B cell (primary cell): ENCODE data around the gene XIRP2. TPM values are rescaled to one million over a fixed set of nuclear protein-coding genes. Genes with fewer than 3 reads are reported as not detected.

ENCODE experiments used
- ATAC-seq: fragments of 200-7000 bp; cut with Tn5 transposase; one replicate; pipeline ENCODE4 v1.10.0; 2021; ENCODE audit warnings: low read depth, mild to moderate bottlenecking, moderate number of reproducible peaks, moderate library complexity
- CTCF ChIA-PET: fragments of 350-600 bp; sonication (Branson Sonifier 250); formaldehyde crosslinking; loops from one replicate; lab custom pipeline; 2021; ENCODE audit warnings: antibody characterized with exemption, inconsistent platforms; lab: Charles Lee
- POLR2A ChIA-PET: fragments of 350-600 bp; sonication (Branson Sonifier 250); formaldehyde crosslinking; loops from one replicate; lab custom pipeline; 2021; ENCODE audit warnings: antibody characterized with exemption; lab: Charles Lee
- DNase-seq: peaks from one replicate; pipeline ENCODE4 v3.0.0; 2013
- H2AFZ ChIP-seq: 2 replicates; pipeline ENCODE4 v1.6.1; 2012; ENCODE audit warnings: mild to moderate bottlenecking, low read depth, low read length; ENCODE audit not compliant: insufficient read depth, poor library complexity, severe bottlenecking
- H3K27ac ChIP-seq, 2 donors: 1 replicate in 1 of 2; 2 replicates in 1 of 2; pipeline ENCODE4 v1.5.1; 2012 to 2013; ENCODE audit warnings: low read length in 2 of 2, mild to moderate bottlenecking in 2 of 2, moderate library complexity in 1 of 2
- H3K27me3 ChIP-seq, 4 experiments: fragments of 200-600 bp in 1 of 4; sonication (generic) in 1 of 4; replicated peaks in 1 of 4; 1 replicate in 2 of 4; 2 replicates in 2 of 4; pipeline versions ENCODE4 v1.6.1 to v1.7.0; 2013 to 2016; ENCODE audit warnings: low read length in 3 of 4, mild to moderate bottlenecking in 2 of 4, mixed read lengths in 1 of 4, moderate library complexity in 1 of 4; ENCODE audit not compliant: insufficient read depth in 4 of 4, control insufficient read depth in 3 of 4; ENCODE audit errors: control extremely low read depth in 1 of 4
- H3K36me3 ChIP-seq, 2 experiments: replicated peaks in 1 of 2; 1 replicate in 1 of 2; 2 replicates in 1 of 2; pipeline versions ENCODE4 v1.6.1 to v1.7.1; 2013; ENCODE audit warnings: low read length in 1 of 2; ENCODE audit not compliant: insufficient read depth in 2 of 2, control insufficient read depth in 1 of 2; ENCODE audit errors: control extremely low read depth in 1 of 2, extremely low read depth in 1 of 2
- H3K4me1 ChIP-seq, 2 donors: fragments of 200-600 bp in 1 of 2; sonication (generic) in 1 of 2; 1 replicate in 1 of 2; 2 replicates in 1 of 2; pipeline versions ENCODE4 v1.5.1 to v1.6.1; 2013 to 2017; ENCODE audit warnings: low read length in 2 of 2; ENCODE audit not compliant: control insufficient read depth in 2 of 2, insufficient read depth in 2 of 2
- H3K4me2 ChIP-seq: replicated peaks from 2 replicates; pipeline ENCODE3; 2012; ENCODE audit warnings: mild to moderate bottlenecking, low read depth, low read length; ENCODE audit not compliant: poor library complexity, severe bottlenecking
- H3K4me3 ChIP-seq, 5 experiments: fragments of 200-600 bp in 1 of 5; sonication (generic) in 1 of 5; 1 replicate in 3 of 5; 2 replicates in 2 of 5; pipeline versions ENCODE4 v1.5.1 to v1.7.0; 2011 to 2016; ENCODE audit warnings: low read length in 4 of 5, mild to moderate bottlenecking in 4 of 5, low read depth in 2 of 5, control low read depth in 1 of 5, moderate library complexity in 1 of 5; ENCODE audit not compliant: insufficient read depth in 1 of 5; ENCODE audit errors: control extremely low read depth in 1 of 5, extremely low read depth in 1 of 5
- H3K79me2 ChIP-seq: fragments of 200-600 bp; sonication (generic); one replicate; pipeline ENCODE4 v1.6.0; 2016; ENCODE audit warnings: low read length; ENCODE audit not compliant: control insufficient read depth, insufficient read depth
- H3K9ac ChIP-seq: fragments of 200-600 bp; sonication (generic); 2 replicates; pipeline ENCODE4 v1.6.1; 2017; ENCODE audit warnings: mild to moderate bottlenecking, low read length, moderate library complexity
- H3K9me3 ChIP-seq, 3 donors: one replicate each; pipeline versions ENCODE4 v1.6.1 to v1.7.1; 2013; ENCODE audit warnings: low read length in 2 of 3; ENCODE audit not compliant: control insufficient read depth in 2 of 3, insufficient read depth in 1 of 3; ENCODE audit errors: control extremely low read depth in 1 of 3
- H4K20me1 ChIP-seq: 2 replicates; pipeline ENCODE4 v1.6.0; 2012; ENCODE audit warnings: mild to moderate bottlenecking, low read length; ENCODE audit not compliant: insufficient read depth, control insufficient read depth, poor library complexity, severe bottlenecking
- H3K27ac Mint-ChIP-seq: one replicate; pipeline ENCODE4 v1.8.0; 2021; ENCODE audit warnings: mixed read lengths
- H3K27me3 Mint-ChIP-seq: one replicate; pipeline ENCODE4 v1.8.0; 2021; ENCODE audit warnings: mixed read lengths
- H3K4me1 Mint-ChIP-seq: one replicate; pipeline ENCODE4 v1.8.0; 2021; ENCODE audit warnings: mixed read lengths
- H3K4me3 Mint-ChIP-seq: one replicate; pipeline ENCODE4 v1.8.0; 2021; ENCODE audit warnings: mixed read lengths
- H3K9me3 Mint-ChIP-seq: one replicate; pipeline ENCODE4 v1.8.0; 2022; ENCODE audit warnings: mixed read lengths; ENCODE audit not compliant: insufficient read depth
- EZH2 ChIP-seq: IDR thresholded peaks from 2 replicates; pipeline ENCODE4 v1.6.1; 2012; ENCODE audit warnings: borderline replicate concordance, low read depth, mild to moderate bottlenecking, moderate library complexity, low read length; ENCODE audit not compliant: insufficient read depth, poor library complexity, severe bottlenecking
- WGBS: methylation state at CpG from one replicate; pipeline ENCODE4 v1.1.5; 2013; ENCODE audit warnings: missing lambda C conversion rate; ENCODE audit not compliant: insufficient coverage; 5-methylcytosine and 5-hydroxymethylcytosine counted together
- intact Hi-C: fragments of 100-400 bp; cut with micrococcal nuclease; formaldehyde crosslinking; loops from one replicate; pipeline ENCODE4 v1.10.0; 2022
- polyA plus RNA-seq: library from polyadenylated mRNA; depleted of rRNA; stranded (reverse); fragments of >200 nt; gene quantifications from 2 replicates; pipeline ENCODE4 v1.2.3, GENCODE V29; 2012
- total RNA-seq, 2 donors: library from RNA; stranded (reverse); fragments of 120-200 nt in 1 of 2; gene quantifications; 1 replicate in 1 of 2; 2 replicates in 1 of 2; pipeline versions ENCODE4 v1.2.3 to v1.2.4, GENCODE V29; 2013 to 2022
- TF ChIP-seq, protein P1 (sequence below): fragments of 200-600 bp; IDR thresholded peaks from one replicate; pipeline ENCODE4 v1.8.0; 2022; ENCODE audit warnings: antibody characterized with exemption, mild to moderate bottlenecking

Gene XIRP2
- total and polyA plus RNA-seq, 2 donors (not counting 1 experiment from before 2014, with no cell fraction given): not detected

DNA sequence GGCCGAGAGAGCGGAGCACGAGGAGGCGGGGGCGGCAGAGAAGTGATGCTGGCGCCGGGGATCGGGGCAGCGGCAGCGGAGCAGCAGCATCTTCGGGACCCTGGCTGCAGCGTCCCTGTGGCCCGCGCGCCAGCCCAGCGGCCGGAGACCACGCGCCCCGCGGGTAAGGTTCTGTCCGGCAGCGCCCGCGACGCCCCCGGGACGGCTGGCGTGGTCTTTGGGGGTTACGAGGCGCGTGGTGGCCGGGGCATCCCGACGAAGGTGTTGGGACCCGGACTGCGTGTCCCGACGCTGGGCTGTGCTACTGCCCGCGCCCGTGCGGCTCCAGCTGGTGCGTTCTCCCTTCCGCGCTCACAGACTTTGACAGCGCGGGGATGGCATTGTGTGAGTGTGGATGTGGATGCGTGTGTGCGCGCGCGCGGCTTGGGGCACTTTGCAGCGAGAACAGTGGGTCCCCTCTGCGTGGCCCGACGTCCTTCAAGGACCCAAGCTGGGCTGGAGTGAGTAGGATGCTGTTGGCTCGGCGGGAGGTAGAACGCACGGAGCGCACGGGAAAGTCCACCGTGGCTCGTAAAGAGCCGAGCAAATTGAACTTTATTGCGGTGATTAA, 405.0 kb downstream of the XIRP2 start:
- POLR2A ChIA-PET: no interaction called here
- DNase-seq: peak; percentile 20
- WGBS: 1% methylated on average over 67 of the region's 68 CpGs
- no peaks in the 10 kb centered on the region for H3K9me3 Mint-ChIP-seq
- intact Hi-C loops: no loop called here
- Histone ChIP-seq H3K9ac (peak overlapping the region; percentile 17), H3K27me3 (peaks cover 0 to 26% (median 22%) of the 10 kb centered on the region in 4 experiments), H3K36me3 (no peaks in the 10 kb centered on the region), H3K4me1 (peaks cover 15 to 20% of the 10 kb centered on the region in 2 donors), H3K4me2 (peak overlapping the region; percentile 82), H3K27ac (no peak overlapping the region), H3K4me3 (peak overlapping the region in 4 of 5 experiments; percentile 7 to 55 (median 48)), H3K9me3 (peaks cover 0 to 14% (median 1%) of the 10 kb centered on the region in 3 donors), H2AFZ (peak overlapping the region; percentile 79), H3K79me2 (no peaks in the 10 kb centered on the region), H4K20me1 (no peaks in the 10 kb centered on the region)
- H3K4me3 Mint-ChIP-seq: peak overlapping the region; percentile 85
- ATAC-seq: no peak
- TF ChIP-seq EZH2: no peak
- TF ChIP-seq, protein P1, sequence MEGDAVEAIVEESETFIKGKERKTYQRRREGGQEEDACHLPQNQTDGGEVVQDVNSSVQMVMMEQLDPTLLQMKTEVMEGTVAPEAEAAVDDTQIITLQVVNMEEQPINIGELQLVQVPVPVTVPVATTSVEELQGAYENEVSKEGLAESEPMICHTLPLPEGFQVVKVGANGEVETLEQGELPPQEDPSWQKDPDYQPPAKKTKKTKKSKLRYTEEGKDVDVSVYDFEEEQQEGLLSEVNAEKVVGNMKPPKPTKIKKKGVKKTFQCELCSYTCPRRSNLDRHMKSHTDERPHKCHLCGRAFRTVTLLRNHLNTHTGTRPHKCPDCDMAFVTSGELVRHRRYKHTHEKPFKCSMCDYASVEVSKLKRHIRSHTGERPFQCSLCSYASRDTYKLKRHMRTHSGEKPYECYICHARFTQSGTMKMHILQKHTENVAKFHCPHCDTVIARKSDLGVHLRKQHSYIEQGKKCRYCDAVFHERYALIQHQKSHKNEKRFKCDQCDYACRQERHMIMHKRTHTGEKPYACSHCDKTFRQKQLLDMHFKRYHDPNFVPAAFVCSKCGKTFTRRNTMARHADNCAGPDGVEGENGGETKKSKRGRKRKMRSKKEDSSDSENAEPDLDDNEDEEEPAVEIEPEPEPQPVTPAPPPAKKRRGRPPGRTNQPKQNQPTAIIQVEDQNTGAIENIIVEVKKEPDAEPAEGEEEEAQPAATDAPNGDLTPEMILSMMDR: no peak
- H3K27ac Mint-ChIP-seq: no peak overlapping the region
- peaks cover 17% of the 10 kb centered on the region for H3K4me1 Mint-ChIP-seq
- CTCF ChIA-PET: interaction anchor here (1.0 kb wide), 1 partner anchor 825 kb away, joined by 3 read pairs; no protein-coding TSS in a partner anchor
- H3K27me3 Mint-ChIP-seq: peaks cover 51% of the 10 kb centered on the region
